Measurements from ENCODE around the gene LRP1B.

DNA sequence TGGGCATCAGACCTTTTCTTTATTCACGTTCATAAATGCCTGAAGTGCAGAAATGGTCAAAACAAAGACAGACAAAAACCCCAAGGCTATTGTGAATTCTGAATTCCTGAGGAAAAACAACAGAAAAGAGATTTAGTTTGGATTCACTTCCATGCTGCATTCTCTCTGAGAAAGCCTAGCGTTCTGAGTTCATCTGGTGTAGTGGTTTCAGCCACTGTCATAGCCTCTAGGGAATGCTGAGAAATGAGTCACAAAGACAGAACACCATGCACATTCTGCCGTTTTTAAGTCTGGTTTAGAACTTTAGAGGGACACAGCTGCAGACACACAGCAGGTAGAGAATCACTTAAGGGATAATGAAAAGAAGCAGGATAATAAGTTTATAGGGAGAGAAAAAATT is 93.8 kb downstream of the LRP1B start:
- TF ChIP-seq POLR2A (IDR thresholded peaks at IDR 0.05), result no peak
- TF ChIP-seq, protein P1, sequence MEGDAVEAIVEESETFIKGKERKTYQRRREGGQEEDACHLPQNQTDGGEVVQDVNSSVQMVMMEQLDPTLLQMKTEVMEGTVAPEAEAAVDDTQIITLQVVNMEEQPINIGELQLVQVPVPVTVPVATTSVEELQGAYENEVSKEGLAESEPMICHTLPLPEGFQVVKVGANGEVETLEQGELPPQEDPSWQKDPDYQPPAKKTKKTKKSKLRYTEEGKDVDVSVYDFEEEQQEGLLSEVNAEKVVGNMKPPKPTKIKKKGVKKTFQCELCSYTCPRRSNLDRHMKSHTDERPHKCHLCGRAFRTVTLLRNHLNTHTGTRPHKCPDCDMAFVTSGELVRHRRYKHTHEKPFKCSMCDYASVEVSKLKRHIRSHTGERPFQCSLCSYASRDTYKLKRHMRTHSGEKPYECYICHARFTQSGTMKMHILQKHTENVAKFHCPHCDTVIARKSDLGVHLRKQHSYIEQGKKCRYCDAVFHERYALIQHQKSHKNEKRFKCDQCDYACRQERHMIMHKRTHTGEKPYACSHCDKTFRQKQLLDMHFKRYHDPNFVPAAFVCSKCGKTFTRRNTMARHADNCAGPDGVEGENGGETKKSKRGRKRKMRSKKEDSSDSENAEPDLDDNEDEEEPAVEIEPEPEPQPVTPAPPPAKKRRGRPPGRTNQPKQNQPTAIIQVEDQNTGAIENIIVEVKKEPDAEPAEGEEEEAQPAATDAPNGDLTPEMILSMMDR (IDR thresholded peaks at IDR 0.05 in 4 of 5, conservative IDR thresholded peaks at IDR 0.05 in 1 of 5), result no peak
